Neural cell (in vitro differentiated cells): ENCODE data around the gene ZC3HAV1. TPM values are rescaled to one million over a fixed set of nuclear protein-coding genes. Genes with fewer than 3 reads are reported as not detected.

Experiments
- H2AFZ ChIP-seq: fragments of 200-600, 300-800 bp; sonication (generic), shearing (Covaris generic); 2 replicates; pipeline ENCODE4 v1.6.0; 2014; ENCODE audit warnings: low read depth, mild to moderate bottlenecking, antibody characterized with exemption, low read length, moderate library complexity
- H3F3A ChIP-seq: fragments of 200-600 bp; shearing (Covaris generic); 2 replicates; pipeline ENCODE4 v1.6.1; 2016; ENCODE audit warnings: mild to moderate bottlenecking, moderate library complexity, mixed read lengths, antibody characterized with exemption, low read length; ENCODE audit not compliant: insufficient read depth, poor library complexity, severe bottlenecking
- H3K27ac ChIP-seq: fragments of 200-600, 300-800 bp; sonication (generic), shearing (Covaris generic); 2 replicates; pipeline ENCODE4 v1.5.1; 2014; ENCODE audit warnings: mild to moderate bottlenecking, low read length, moderate library complexity
- H3K27me3 ChIP-seq: fragments of 300-800, 200-600 bp; sonication (generic), shearing (Covaris generic); 2 replicates; pipeline ENCODE4 v1.6.0; 2014; ENCODE audit warnings: mild to moderate bottlenecking, low read depth, low read length, moderate library complexity; ENCODE audit not compliant: insufficient read depth
- H3K36me3 ChIP-seq: fragments of 300-800, 200-600 bp; sonication (generic), shearing (Covaris generic); 2 replicates; pipeline ENCODE4 v1.5.1; 2014; ENCODE audit warnings: mild to moderate bottlenecking, antibody characterized with exemption, low read length, moderate library complexity; ENCODE audit not compliant: insufficient read depth
- H3K4me2 ChIP-seq: fragments of 300-800, 200-600 bp; sonication (generic), shearing (Covaris generic); 2 replicates; pipeline ENCODE4 v1.6.0; 2014; ENCODE audit warnings: mild to moderate bottlenecking, low read length
- H3K4me3 ChIP-seq: fragments of 300-800, 200-600 bp; sonication (generic), shearing (Covaris generic); 2 replicates; pipeline ENCODE4 v1.5.1; 2014; ENCODE audit warnings: mild to moderate bottlenecking, low read length, moderate library complexity
- H3K79me2 ChIP-seq: fragments of 200-600 bp; shearing (Covaris generic); replicated peaks from 2 replicates; pipeline ENCODE4 v1.6.0; 2014; ENCODE audit warnings: mild to moderate bottlenecking, low read length, moderate library complexity; ENCODE audit not compliant: insufficient read depth
- H3K9ac ChIP-seq: fragments of 300-800, 200-600 bp; sonication (generic), shearing (Covaris generic); 2 replicates; pipeline ENCODE4 v1.6.1; 2016; ENCODE audit warnings: mild to moderate bottlenecking, low read length, mixed read lengths
- H3K9me2 ChIP-seq: fragments of 200-600 bp; shearing (Covaris generic); 2 replicates; pipeline ENCODE4 v1.6.1; 2016; ENCODE audit warnings: mild to moderate bottlenecking, low read length, mixed read lengths; ENCODE audit not compliant: insufficient read depth
- H3K9me3 ChIP-seq: fragments of 200-600, 300-800 bp; sonication (generic), shearing (Covaris generic); 2 replicates; pipeline ENCODE4 v1.6.1; 2016; ENCODE audit warnings: mild to moderate bottlenecking, mixed run types, low read length, moderate library complexity, mixed read lengths
- H4K20me1 ChIP-seq: fragments of 200-600 bp; shearing (Covaris generic); 2 replicates; pipeline ENCODE4 v1.6.1; 2016; ENCODE audit warnings: mild to moderate bottlenecking, mixed run types; ENCODE audit not compliant: insufficient read depth
- EP300 ChIP-seq: fragments of 450-650 bp; conservative IDR thresholded peaks from 2 replicates; pipeline ENCODE4 v1.6.1; 2014; ENCODE audit warnings: antibody characterized with exemption, mild to moderate bottlenecking, moderate library complexity; ENCODE audit not compliant: poor library complexity, severe bottlenecking
- EZH2 ChIP-seq: fragments of 200-600, 300-800 bp; shearing (Covaris generic), sonication (generic); IDR thresholded peaks from 2 replicates; pipeline ENCODE4 v1.6.1; 2014; ENCODE audit warnings: antibody characterized with exemption, low read length, borderline replicate concordance, mild to moderate bottlenecking; ENCODE audit not compliant: insufficient read depth, poor library complexity, severe bottlenecking
- MXI1 ChIP-seq: fragments of 450-650 bp; conservative IDR thresholded peaks from 2 replicates; pipeline ENCODE4 v1.6.1; 2014; ENCODE audit warnings: antibody characterized with exemption, mild to moderate bottlenecking; ENCODE audit not compliant: poor library complexity, severe bottlenecking
- POLR2AphosphoS5 ChIP-seq: IDR thresholded peaks from 2 replicates; pipeline ENCODE4 v1.6.1; 2012
- RAD21 ChIP-seq: fragments of 450-650 bp; conservative IDR thresholded peaks from 2 replicates; pipeline ENCODE4 v1.6.1; 2014; ENCODE audit warnings: antibody characterized with exemption, mild to moderate bottlenecking, moderate library complexity
- SMC3 ChIP-seq: fragments of 450-650 bp; conservative IDR thresholded peaks from 2 replicates; pipeline ENCODE4 v1.6.1; 2014; ENCODE audit warnings: antibody characterized with exemption, mild to moderate bottlenecking, moderate library complexity; ENCODE audit not compliant: poor library complexity
- TAF1 ChIP-seq: IDR thresholded peaks from 2 replicates; pipeline ENCODE4 v1.6.1; 2012; ENCODE audit warnings: low read depth
- polyA plus RNA-seq: library from polyadenylated mRNA; depleted of rRNA; stranded (reverse); fragments of >200 nt; gene quantifications from 2 replicates; pipeline ENCODE4 v1.2.3, GENCODE V29; 2014
- TF ChIP-seq, protein P1 (sequence below): IDR thresholded peaks from 2 replicates; pipeline ENCODE4 v1.6.1; 2012; ENCODE audit warnings: borderline replicate concordance
- TF ChIP-seq, protein P2 (sequence below): fragments of 450-650 bp; IDR thresholded peaks from 2 replicates; pipeline ENCODE4 v1.5.1; 2014; ENCODE audit warnings: antibody characterized with exemption, mild to moderate bottlenecking, moderate library complexity; ENCODE audit not compliant: poor library complexity, severe bottlenecking

ZC3HAV1 gene
- polyA plus RNA-seq, 1 donor from 2014 or later: 0.16 TPM

- H2AFZ ChIP-seq: no peak overlapping the region
These were observed 64.4 kb downstream of the ZC3HAV1 start for GRCh38 chr7:139044813-139045794.

GRCh38 chr7:139043823-139044812, 65.4 kb downstream of the ZC3HAV1 start:
- Histone ChIP-seq H3K4me2 (no peak overlapping the region), H3K27ac (no peak overlapping the region), H3K79me2 (no peaks in the 10 kb centered on the region), H3K4me3 (no peak overlapping the region), H3K36me3 (no peaks in the 10 kb centered on the region), H3F3A (no peaks in the 10 kb centered on the region), H4K20me1 (no peaks in the 10 kb centered on the region), H3K9ac (no peak overlapping the region), H3K9me3 (no peaks in the 10 kb centered on the region), H3K27me3 (no peaks in the 10 kb centered on the region), H2AFZ (no peak overlapping the region), H3K9me2 (no peaks in the 10 kb centered on the region)
- TF ChIP-seq MXI1 (no peak), EZH2 (no peak), POLR2AphosphoS5 (no peak)
- TF ChIP-seq, protein P1, sequence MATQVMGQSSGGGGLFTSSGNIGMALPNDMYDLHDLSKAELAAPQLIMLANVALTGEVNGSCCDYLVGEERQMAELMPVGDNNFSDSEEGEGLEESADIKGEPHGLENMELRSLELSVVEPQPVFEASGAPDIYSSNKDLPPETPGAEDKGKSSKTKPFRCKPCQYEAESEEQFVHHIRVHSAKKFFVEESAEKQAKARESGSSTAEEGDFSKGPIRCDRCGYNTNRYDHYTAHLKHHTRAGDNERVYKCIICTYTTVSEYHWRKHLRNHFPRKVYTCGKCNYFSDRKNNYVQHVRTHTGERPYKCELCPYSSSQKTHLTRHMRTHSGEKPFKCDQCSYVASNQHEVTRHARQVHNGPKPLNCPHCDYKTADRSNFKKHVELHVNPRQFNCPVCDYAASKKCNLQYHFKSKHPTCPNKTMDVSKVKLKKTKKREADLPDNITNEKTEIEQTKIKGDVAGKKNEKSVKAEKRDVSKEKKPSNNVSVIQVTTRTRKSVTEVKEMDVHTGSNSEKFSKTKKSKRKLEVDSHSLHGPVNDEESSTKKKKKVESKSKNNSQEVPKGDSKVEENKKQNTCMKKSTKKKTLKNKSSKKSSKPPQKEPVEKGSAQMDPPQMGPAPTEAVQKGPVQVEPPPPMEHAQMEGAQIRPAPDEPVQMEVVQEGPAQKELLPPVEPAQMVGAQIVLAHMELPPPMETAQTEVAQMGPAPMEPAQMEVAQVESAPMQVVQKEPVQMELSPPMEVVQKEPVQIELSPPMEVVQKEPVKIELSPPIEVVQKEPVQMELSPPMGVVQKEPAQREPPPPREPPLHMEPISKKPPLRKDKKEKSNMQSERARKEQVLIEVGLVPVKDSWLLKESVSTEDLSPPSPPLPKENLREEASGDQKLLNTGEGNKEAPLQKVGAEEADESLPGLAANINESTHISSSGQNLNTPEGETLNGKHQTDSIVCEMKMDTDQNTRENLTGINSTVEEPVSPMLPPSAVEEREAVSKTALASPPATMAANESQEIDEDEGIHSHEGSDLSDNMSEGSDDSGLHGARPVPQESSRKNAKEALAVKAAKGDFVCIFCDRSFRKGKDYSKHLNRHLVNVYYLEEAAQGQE: no peak
- TF ChIP-seq, protein P2, sequence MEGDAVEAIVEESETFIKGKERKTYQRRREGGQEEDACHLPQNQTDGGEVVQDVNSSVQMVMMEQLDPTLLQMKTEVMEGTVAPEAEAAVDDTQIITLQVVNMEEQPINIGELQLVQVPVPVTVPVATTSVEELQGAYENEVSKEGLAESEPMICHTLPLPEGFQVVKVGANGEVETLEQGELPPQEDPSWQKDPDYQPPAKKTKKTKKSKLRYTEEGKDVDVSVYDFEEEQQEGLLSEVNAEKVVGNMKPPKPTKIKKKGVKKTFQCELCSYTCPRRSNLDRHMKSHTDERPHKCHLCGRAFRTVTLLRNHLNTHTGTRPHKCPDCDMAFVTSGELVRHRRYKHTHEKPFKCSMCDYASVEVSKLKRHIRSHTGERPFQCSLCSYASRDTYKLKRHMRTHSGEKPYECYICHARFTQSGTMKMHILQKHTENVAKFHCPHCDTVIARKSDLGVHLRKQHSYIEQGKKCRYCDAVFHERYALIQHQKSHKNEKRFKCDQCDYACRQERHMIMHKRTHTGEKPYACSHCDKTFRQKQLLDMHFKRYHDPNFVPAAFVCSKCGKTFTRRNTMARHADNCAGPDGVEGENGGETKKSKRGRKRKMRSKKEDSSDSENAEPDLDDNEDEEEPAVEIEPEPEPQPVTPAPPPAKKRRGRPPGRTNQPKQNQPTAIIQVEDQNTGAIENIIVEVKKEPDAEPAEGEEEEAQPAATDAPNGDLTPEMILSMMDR: no peak

More at GRCh38 chr7:139044813-139045794, 64.4 kb downstream of the ZC3HAV1 start:
- Histone ChIP-seq H3K9me3 (no peaks in the 10 kb centered on the region), H3K9me2 (no peaks in the 10 kb centered on the region), H3K4me3 (no peak overlapping the region), H3K27ac (no peak overlapping the region), H3K79me2 (no peaks in the 10 kb centered on the region), H3K27me3 (no peaks in the 10 kb centered on the region), H3K36me3 (no peaks in the 10 kb centered on the region), H3F3A (no peaks in the 10 kb centered on the region), H3K4me2 (no peak overlapping the region), H4K20me1 (no peaks in the 10 kb centered on the region), H3K9ac (no peak overlapping the region)
- TF ChIP-seq EZH2: no peak
- no peak for TF ChIP-seq POLR2AphosphoS5
- TF ChIP-seq, protein P1: no peak
- no peak for TF ChIP-seq EP300
- TF ChIP-seq RAD21: no peak
- no peak for TF ChIP-seq TAF1
- no peak for TF ChIP-seq SMC3
- TF ChIP-seq, protein P2: no peak
- TF ChIP-seq MXI1: no peak
